Effector CD8-positive, alpha-beta T cell (primary cell): ENCODE measurements around the gene P2RX6.
"Not testable (repeated sequence)": the region's sequence is repeated elsewhere in the genome, so short reads cannot be mapped to it uniquely, and the experiment has no call there.

Experiments used
- DNase-seq: peaks from one replicate; lab custom pipeline; 2025; lab: John Stamatoyannopoulos, UW

Gene P2RX6

GRCh38 chr22:21052715-21053459, 37.9 kb downstream of the P2RX6 start:
- DNase-seq, result no peak

GRCh38 chr22:21054046-21054713, 39.2 kb downstream of the P2RX6 start:
- DNase-seq, result no peak

GRCh38 chr22:21054714-21055563, 40.0 kb downstream of the P2RX6 start:
- no peak for DNase-seq

GRCh38 chr22:21055564-21055834, 40.5 kb downstream of the P2RX6 start:
- DNase-seq, result no peak

DNA sequence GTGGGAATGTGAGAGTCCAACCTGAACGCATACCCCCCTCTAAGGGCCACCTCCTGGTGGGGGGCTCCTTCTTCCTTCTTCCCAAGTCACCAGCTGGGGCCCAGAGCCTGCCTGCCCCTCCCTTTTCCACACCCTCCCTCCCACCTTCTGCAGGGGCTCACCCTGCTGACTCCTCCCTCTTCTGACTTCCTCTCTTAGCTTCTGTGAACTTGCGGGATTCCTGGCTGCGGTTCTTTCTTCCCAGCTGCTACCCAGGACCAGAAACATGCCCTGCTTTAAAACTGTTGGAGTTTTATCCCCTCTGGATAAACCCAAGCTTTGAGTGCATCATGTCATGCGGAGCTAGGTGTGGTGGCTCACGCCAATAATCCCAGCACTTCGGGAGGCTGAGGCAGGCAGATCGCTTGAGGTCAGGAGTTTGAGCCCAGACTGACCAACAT, 40.9 kb downstream of the P2RX6 start:
- DNase-seq, result no peak

- not testable (repeated sequence) for DNase-seq
Measured at GRCh38 chr22:21060363-21060762, 45.4 kb downstream of the P2RX6 start.

DNA sequence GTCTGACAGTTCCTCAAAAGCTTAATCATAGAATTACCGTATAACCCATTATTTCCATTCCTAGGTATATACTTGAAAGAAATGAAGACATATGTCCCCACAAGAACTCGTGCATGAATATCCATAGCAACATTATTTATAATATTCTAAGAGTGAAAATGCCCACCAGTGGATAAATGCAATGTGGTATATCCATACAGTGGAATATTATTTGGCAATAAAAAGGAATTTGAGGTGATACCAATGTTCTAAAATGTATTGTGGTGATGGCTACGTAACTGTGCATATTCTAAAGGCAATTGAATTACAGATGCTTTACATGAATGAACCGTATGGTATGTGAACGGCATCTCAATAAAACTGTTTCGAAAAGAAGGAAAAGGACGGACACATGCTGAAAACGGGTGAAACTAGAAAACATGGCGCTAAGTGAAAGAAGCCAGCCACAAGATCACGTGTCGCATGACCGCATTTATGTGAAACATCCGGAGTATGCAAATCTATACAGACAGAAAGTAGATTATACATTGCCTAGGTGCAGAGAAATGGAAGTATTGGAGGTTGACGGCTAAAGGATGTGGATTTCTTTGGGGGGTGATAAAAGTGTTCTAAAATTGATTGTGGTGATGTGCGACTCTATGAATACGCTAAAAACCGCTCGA, 46.8 kb downstream of the P2RX6 start:
- DNase-seq, result not testable (repeated sequence)

GRCh38 chr22:21064425-21064824, 49.5 kb downstream of the P2RX6 start:
- not testable (repeated sequence) for DNase-seq

- no peak for DNase-seq
Measured at GRCh38 chr22:21064917-21065864, 50.2 kb downstream of the P2RX6 start.

GRCh38 chr22:21067075-21067900, 52.3 kb downstream of the P2RX6 start:
- DNase-seq, result no peak

- no peak for DNase-seq
Measured at GRCh38 chr22:21067901-21068680, 53.1 kb downstream of the P2RX6 start.

GRCh38 chr22:21068681-21069276, 53.8 kb downstream of the P2RX6 start:
- no peak for DNase-seq

GRCh38 chr22:21069375-21069774, 54.4 kb downstream of the P2RX6 start:
- no peak for DNase-seq

GRCh38 chr22:21070690-21071615, 56.0 kb downstream of the P2RX6 start:
- no peak for DNase-seq

GRCh38 chr22:21071796-21072195, 56.8 kb downstream of the P2RX6 start:
- DNase-seq, result not testable (repeated sequence)

DNA sequence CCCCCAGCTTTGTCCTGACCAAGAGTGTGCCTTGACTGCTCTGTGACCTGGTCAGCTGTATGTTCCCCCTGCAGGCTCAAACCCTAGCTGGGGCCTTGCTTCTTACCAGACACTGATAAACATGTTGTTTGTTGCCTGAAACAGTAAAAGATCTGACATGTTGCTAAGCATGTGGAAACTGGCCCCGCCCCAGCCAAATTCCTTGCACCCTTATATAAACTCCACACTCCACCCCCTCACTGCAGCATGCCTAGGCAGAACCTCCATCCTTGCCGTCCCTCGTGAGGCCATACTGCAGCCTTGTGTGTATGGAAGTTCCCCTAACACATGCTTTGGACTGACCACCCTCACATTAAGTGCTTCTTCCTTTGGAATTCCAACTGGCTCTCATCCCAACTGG, 58.1 kb downstream of the P2RX6 start:
- no peak for DNase-seq

- DNase-seq, result no peak
Measured at GRCh38 chr22:21073482-21073881, 58.5 kb downstream of the P2RX6 start.
